HG02943 (cell line): ENCODE results near the gene OBSCN.

Experiments
- ATAC-seq: cut with Tn5 transposase; IDR thresholded peaks from one replicate; pipeline ENCODE4 v1.9.1; 2021; ENCODE audit warnings: mild to moderate bottlenecking, low read depth, moderate library complexity; ENCODE audit not compliant: unreplicated experiment

OBSCN gene

GRCh38 chr1:228405200-228405978 lies 197.5 kb downstream of the OBSCN start:
- ATAC-seq, result no peak

GRCh38 chr1:228405979-228406228 lies 198.1 kb downstream of the OBSCN start:
- no peak for ATAC-seq

- ATAC-seq, result no peak
Measured at GRCh38 chr1:228407106-228408040, 199.5 kb downstream of the OBSCN start.

GRCh38 chr1:228408041-228408868 lies 200.4 kb downstream of the OBSCN start:
- ATAC-seq, result no peak

- no peak for ATAC-seq
Measured at GRCh38 chr1:228408869-228409805, 201.3 kb downstream of the OBSCN start.

- ATAC-seq, result no peak
Measured at GRCh38 chr1:228410015-228410414, 202.2 kb downstream of the OBSCN start.

GRCh38 chr1:228410671-228411070 lies 202.8 kb downstream of the OBSCN start:
- no peak for ATAC-seq

GRCh38 chr1:228411121-228411520 lies 203.3 kb downstream of the OBSCN start:
- no peak for ATAC-seq

GRCh38 chr1:228411548-228412430 lies 203.9 kb downstream of the OBSCN start:
- ATAC-seq, result no peak

- no peak for ATAC-seq
Measured at GRCh38 chr1:228413241-228414010, 205.6 kb downstream of the OBSCN start.

- no peak for ATAC-seq
Measured at GRCh38 chr1:228414511-228415211, 206.8 kb downstream of the OBSCN start.

GRCh38 chr1:228415221-228415620 lies 207.4 kb downstream of the OBSCN start:
- no peak for ATAC-seq

- ATAC-seq, result no peak
Measured at GRCh38 chr1:228415853-228416216, 208.0 kb downstream of the OBSCN start.

- ATAC-seq, result no peak
Measured at GRCh38 chr1:228416217-228416933, 208.5 kb downstream of the OBSCN start, which contains the start of gene TRIM17. Gene TRIM17, minus strand, starts transcription at chr1:228416861. Its CDS starts 1,789 bp downstream, at chr1:228415072.

- ATAC-seq, result no peak
Measured at GRCh38 chr1:228417061-228417460, 209.2 kb downstream of the OBSCN start.

GRCh38 chr1:228417483-228418203 lies 209.8 kb downstream of the OBSCN start:
- no peak for ATAC-seq
